ENCODE measurements around the gene CARMIL1. TPM values are rescaled to one million over a fixed set of nuclear protein-coding genes. Genes with fewer than 3 reads are reported as not detected.

CARMIL1 gene
- total and polyA plus RNA-seq, 2 of the 8 experiments (the other 6 are each of a cell fraction or from before 2014, with no cell fraction given): 20.3 to 40.4 TPM

DNA sequence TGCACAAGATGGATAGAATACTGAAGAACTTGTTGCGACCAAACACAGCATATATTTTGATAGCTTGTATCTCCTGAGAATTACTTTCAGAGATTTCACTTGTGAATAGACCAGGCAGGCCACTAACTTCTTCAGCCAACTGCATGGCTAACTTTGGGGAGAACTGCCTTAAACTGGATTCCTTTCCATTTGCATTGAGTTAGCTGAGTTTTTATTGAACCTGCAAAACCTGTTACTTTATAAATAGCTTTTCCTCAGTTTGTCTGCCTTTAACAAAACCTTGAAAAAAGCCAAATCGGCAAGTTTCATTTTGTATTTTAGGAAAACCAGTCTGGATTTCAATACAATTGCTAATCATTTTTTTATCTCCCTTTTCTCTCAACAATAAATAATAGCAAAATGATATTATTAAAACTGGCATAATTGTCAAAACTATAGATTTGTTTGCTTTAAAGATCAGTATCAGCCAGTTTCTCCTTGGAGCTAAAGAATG, 300.3 kb downstream of the CARMIL1 start:
- Histone ChIP-seq H2AFZ (ENCODE audit: low read length) (no peak overlapping the region), H3K23me2 (ENCODE audit: low read depth, low read length) (no peaks in the 10 kb centered on the region), H3K4ac (replicated peaks; ENCODE audit: insufficient read length, low read depth, low read length) (no peak overlapping the region), H3K4me3 (ENCODE audit: extremely low read depth in 1 of 4, insufficient read depth in 2 of 4, low read depth in 3 of 4, low read length in 4 of 4) (no peak overlapping the region), H3K23ac (ENCODE audit: insufficient read length) (no peak overlapping the region), H3K56ac (replicated peaks; ENCODE audit: insufficient read length, low read depth, low read length) (no peak overlapping the region), H2BK5ac (ENCODE audit: low read depth, low read length) (no peak overlapping the region), H4K91ac (replicated peaks; ENCODE audit: insufficient read length, low read length) (no peak overlapping the region), H4K20me1 (replicated peaks in 1 of 2; ENCODE audit: control insufficient read depth in 1 of 2, insufficient read depth in 2 of 2, low read length in 2 of 2) (no peaks in the 10 kb centered on the region), H3K79me1 (ENCODE audit: low read depth, low read length) (no peaks in the 10 kb centered on the region), H2BK15ac (ENCODE audit: low read length) (no peak overlapping the region), H3K27ac (ENCODE audit: low read depth, low read length) (no peak overlapping the region), H2BK12ac (ENCODE audit: low read depth, low read length) (no peak overlapping the region), H3K36me3 (ENCODE audit: control insufficient read depth in 2 of 4, insufficient read depth in 4 of 4, low read length in 3 of 4) (peaks cover 0 to 2% (median 0%) of the 10 kb centered on the region in 4 experiments; a peak in 2 of 8 replicates), H3K9me3 (ENCODE audit: insufficient read depth in 2 of 2, low read depth in 1 of 2, low read length in 1 of 2) (no peaks in the 10 kb centered on the region), H2BK20ac (ENCODE audit: low read length) (no peak overlapping the region), H3K9ac (replicated peaks in 1 of 4; ENCODE audit: extremely low read depth in 1 of 4, low read depth in 3 of 4, low read length in 3 of 4) (no peak overlapping the region), H3K79me2 (ENCODE audit: control insufficient read depth in 1 of 2, insufficient read depth in 2 of 2, low read length in 2 of 2) (no peaks in the 10 kb centered on the region), H3K18ac (ENCODE audit: extremely low read depth, low read length) (no peak overlapping the region), H4K8ac (ENCODE audit: extremely low read depth, insufficient read depth, low read length) (no peak overlapping the region), H2BK120ac (replicated peaks; ENCODE audit: low read depth, low read length) (no peak overlapping the region), H3K14ac (ENCODE audit: insufficient read length) (no peak overlapping the region), H2AK5ac (ENCODE audit: low read depth, low read length) (no peak overlapping the region), H3K27me3 (replicated peaks in 1 of 4; ENCODE audit: control insufficient read depth in 3 of 4, extremely low read depth in 1 of 4, insufficient read depth in 3 of 4, low read length in 3 of 4) (no peaks in the 10 kb centered on the region), H3K4me1 (replicated peaks in 1 of 4; ENCODE audit: control insufficient read depth in 3 of 4, insufficient read depth in 4 of 4, low read length in 3 of 4) (no peaks in the 10 kb centered on the region), H4K5ac (ENCODE audit: insufficient read length, low read depth, low read length) (no peak overlapping the region), H3K4me2 (ENCODE audit: insufficient read depth in 1 of 2, low read depth in 2 of 2, low read length in 2 of 2) (no peak overlapping the region)
- DNase-seq (ENCODE audit: low read depth in 1 of 2, low spot score in 2 of 2) (no peak), FAIRE-seq (no peak)
- WGBS, 2 experiments (ENCODE audit: extremely low coverage in 1 of 2, insufficient coverage in 1 of 2, insufficient read length in 1 of 2, insufficient replicate concordance in 2 of 2, low coverage in 1 of 2, low lambda C conversion rate in 2 of 2, missing lambda C conversion rate in 1 of 2): 93% methylated on average over 2 of the region's 2 CpGs; no CpG with 5 or more reads in 1 of the 2 experiments
- POLR2A ChIA-PET (ENCODE audit: partially characterized antibody): interaction anchor here (1.6 kb wide), 1 partner anchor 336 kb away, joined by 3 read pairs; no protein-coding TSS in a partner anchor
- CTCF ChIA-PET (ENCODE audit: partially characterized antibody): interaction anchor here (0.6 to 1.8 kb wide), 3 partner anchors 23 to 800 kb away, joined by 3 to 6 read pairs (median 4); no protein-coding TSS in a partner anchor
- TF ChIP-seq TAF1 (IDR thresholded peaks at IDR 0.05; ENCODE audit: low read depth, low read length) (no peak), RXRA (IDR thresholded peaks at IDR 0.05; ENCODE audit: insufficient read depth, low read depth, low read length) (no peak), JUN (IDR thresholded peaks at IDR 0.05; ENCODE audit: low read depth, low read length) (no peak), KDM1A (IDR thresholded peaks at IDR 0.05; ENCODE audit: borderline replicate concordance, low read length) (no peak), RFX5 (IDR thresholded peaks at IDR 0.05; ENCODE audit: borderline replicate concordance, low read depth, low read length) (no peak), FOSL1 (IDR thresholded peaks at IDR 0.05; ENCODE audit: insufficient read depth, low read depth, low read length) (no peak), CHD1 (IDR thresholded peaks at IDR 0.05; ENCODE audit: low read depth, low read length) (no peak), SUZ12 (IDR thresholded peaks at IDR 0.05; ENCODE audit: low read length) (no peak), POLR2A (IDR thresholded peaks at IDR 0.05; ENCODE audit: control extremely low read depth in 1 of 2, low read depth in 2 of 2, low read length in 2 of 2) (no peak)
- TF ChIP-seq, protein P1, sequence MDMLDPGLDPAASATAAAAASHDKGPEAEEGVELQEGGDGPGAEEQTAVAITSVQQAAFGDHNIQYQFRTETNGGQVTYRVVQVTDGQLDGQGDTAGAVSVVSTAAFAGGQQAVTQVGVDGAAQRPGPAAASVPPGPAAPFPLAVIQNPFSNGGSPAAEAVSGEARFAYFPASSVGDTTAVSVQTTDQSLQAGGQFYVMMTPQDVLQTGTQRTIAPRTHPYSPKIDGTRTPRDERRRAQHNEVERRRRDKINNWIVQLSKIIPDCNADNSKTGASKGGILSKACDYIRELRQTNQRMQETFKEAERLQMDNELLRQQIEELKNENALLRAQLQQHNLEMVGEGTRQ (IDR thresholded peaks at IDR 0.05; ENCODE audit: low read length): no peak
- TF ChIP-seq, protein P2, sequence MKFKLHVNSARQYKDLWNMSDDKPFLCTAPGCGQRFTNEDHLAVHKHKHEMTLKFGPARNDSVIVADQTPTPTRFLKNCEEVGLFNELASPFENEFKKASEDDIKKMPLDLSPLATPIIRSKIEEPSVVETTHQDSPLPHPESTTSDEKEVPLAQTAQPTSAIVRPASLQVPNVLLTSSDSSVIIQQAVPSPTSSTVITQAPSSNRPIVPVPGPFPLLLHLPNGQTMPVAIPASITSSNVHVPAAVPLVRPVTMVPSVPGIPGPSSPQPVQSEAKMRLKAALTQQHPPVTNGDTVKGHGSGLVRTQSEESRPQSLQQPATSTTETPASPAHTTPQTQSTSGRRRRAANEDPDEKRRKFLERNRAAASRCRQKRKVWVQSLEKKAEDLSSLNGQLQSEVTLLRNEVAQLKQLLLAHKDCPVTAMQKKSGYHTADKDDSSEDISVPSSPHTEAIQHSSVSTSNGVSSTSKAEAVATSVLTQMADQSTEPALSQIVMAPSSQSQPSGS (IDR thresholded peaks at IDR 0.05; ENCODE audit: low read length): no peak

Data from H1 (cell line).